ENCODE measurements around the gene PCDHA2. TPM values are rescaled to one million over a fixed set of nuclear protein-coding genes. Genes with fewer than 3 reads are reported as not detected.
"Not testable (repeated sequence)": the region's sequence is repeated elsewhere in the genome, so short reads cannot be mapped to it uniquely, and the experiment has no call there.

The PCDHA2 gene
- not detected in 2 replicates for total RNA-seq (2014; rRNA removed; shearing (Covaris generic))

- no peak for DNase-seq (ENCODE audit: low read depth in 1 of 2, low spot score in 2 of 2)
- Histone ChIP-seq H3K9me3 (replicated peaks) (peaks cover 9% of the 10 kb centered on the region), H3K27ac (no peak within 1 kb of the TSS), H3K4me1 (replicated peaks) (no peaks in the 10 kb centered on the region), H3K4me3 (no peak within 1 kb of the TSS), H3K36me3 (no peaks in the 10 kb centered on the region), H3K27me3 (replicated peaks) (no peaks in the 10 kb centered on the region)
Measured at GRCh38 chr5:140794595-140795258, at the start of gene PCDHA2. Gene PCDHA2, plus strand, starts transcription at chr5:140794852.

- Histone ChIP-seq H3K9me3 (replicated peaks) (peaks cover 15% of the 10 kb centered on the region), H3K4me3 (no peak overlapping the region), H3K4me1 (replicated peaks) (no peaks in the 10 kb centered on the region), H3K36me3 (no peaks in the 10 kb centered on the region), H3K27ac (no peak overlapping the region), H3K27me3 (replicated peaks) (no peaks in the 10 kb centered on the region)
- DNase-seq (ENCODE audit: low read depth in 1 of 2, low spot score in 2 of 2): no peak
Measured at GRCh38 chr5:140753561-140753960, 41.1 kb upstream of the PCDHA2 start.

DNA sequence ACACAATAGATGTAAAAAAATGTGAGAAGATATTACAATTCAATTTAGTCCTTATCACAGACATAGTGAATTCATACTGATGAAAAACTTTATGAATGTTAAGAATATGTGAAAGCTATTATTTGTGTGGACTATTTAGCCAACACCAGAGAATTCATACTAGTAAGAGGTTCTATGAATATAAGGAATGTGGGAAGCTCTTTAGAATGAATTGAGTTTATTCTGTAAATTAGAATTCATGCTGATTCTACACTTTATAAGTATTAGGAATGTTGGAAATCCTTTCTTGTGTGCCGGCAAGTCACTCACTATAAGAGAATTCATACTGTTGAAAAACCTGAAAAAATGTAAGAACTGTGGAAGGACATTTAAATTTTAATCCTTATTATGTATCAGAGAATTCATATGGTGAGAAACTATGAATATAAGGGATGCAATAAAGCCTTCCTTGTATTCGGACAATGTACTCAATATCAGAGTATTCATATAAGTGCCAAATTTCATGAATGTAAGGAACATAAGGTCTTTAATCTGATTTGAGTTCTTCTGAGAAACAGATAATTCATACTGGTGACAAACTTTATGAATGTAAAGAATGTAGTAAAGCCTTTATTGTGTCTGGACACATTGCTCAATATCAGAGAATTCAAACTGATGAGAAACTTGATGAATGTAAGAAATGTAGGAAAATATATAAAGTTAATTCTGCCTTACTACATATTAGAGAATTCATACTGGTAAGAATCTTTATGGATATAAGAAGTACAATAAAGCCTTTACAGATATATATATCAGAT is 30.3 kb upstream of the PCDHA2 start:
- H3K4me1 ChIP-seq (replicated peaks): no peaks in the 10 kb centered on the region

GRCh38 chr5:140767444-140767843 is 27.2 kb upstream of the PCDHA2 start:
- Histone ChIP-seq H3K27me3 (replicated peaks) (no peaks in the 10 kb centered on the region), H3K4me1 (replicated peaks) (no peaks in the 10 kb centered on the region), H3K36me3 (no peaks in the 10 kb centered on the region), H3K27ac (no peak overlapping the region), H3K9me3 (replicated peaks) (peaks cover 14% of the 10 kb centered on the region), H3K4me3 (no peak overlapping the region)
- DNase-seq (ENCODE audit: low read depth in 1 of 2, low spot score in 2 of 2): no peak

More for the DNA sequence above, 30.3 kb upstream of the PCDHA2 start:
- H3K9me3 ChIP-seq (replicated peaks): peaks cover 13% of the 10 kb centered on the region
- H3K27me3 ChIP-seq (replicated peaks): no peaks in the 10 kb centered on the region
- no peak for DNase-seq (ENCODE audit: low read depth in 1 of 2, low spot score in 2 of 2)
- H3K4me3 ChIP-seq: no peak overlapping the region
- H3K36me3 ChIP-seq: no peaks in the 10 kb centered on the region
- no peak overlapping the region for H3K27ac ChIP-seq

DNA sequence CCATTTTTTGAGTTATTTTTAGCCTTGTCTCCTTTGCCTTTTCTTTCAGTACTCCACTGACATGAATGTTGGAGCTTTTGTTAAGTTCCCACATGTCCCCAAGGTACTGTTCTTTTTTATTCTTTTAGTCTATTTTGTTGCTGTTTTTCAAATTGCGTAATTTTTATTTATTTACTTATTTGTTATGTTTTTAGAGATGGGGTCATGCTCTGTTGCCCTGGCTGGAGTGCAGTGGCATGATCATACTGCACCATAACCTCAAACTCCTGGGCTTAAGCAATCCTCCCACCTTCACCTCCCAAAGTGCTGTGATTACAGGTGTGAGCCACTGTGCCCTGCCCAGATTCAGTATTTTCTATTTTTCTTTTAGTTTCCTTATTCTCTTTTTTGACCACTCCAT is 14.1 kb upstream of the PCDHA2 start:
- Histone ChIP-seq H3K27ac (no peak overlapping the region), H3K36me3 (no peaks in the 10 kb centered on the region), H3K4me1 (replicated peaks) (no peaks in the 10 kb centered on the region), H3K4me3 (no peak overlapping the region), H3K9me3 (replicated peaks) (peaks cover 7% of the 10 kb centered on the region; the same call in 1 of the 2 replicates), H3K27me3 (replicated peaks) (no peaks in the 10 kb centered on the region)
- DNase-seq (ENCODE audit: low read depth in 1 of 2, low spot score in 2 of 2): no peak

- Histone ChIP-seq H3K4me3 (no peak within 1 kb of the TSS), H3K27ac (no peak within 1 kb of the TSS), H3K4me1 (replicated peaks) (no peaks in the 10 kb centered on the region), H3K27me3 (replicated peaks) (no peaks in the 10 kb centered on the region), H3K9me3 (replicated peaks) (peaks cover 25% of the 10 kb centered on the region), H3K36me3 (no peaks in the 10 kb centered on the region)
- no peak for DNase-seq (ENCODE audit: low read depth in 1 of 2, low spot score in 2 of 2)
Measured at GRCh38 chr5:140785905-140786686, 8.6 kb upstream of the PCDHA2 start, which contains the start of gene PCDHA1. Gene PCDHA1, plus strand, starts transcription at chr5:140786140.

DNA sequence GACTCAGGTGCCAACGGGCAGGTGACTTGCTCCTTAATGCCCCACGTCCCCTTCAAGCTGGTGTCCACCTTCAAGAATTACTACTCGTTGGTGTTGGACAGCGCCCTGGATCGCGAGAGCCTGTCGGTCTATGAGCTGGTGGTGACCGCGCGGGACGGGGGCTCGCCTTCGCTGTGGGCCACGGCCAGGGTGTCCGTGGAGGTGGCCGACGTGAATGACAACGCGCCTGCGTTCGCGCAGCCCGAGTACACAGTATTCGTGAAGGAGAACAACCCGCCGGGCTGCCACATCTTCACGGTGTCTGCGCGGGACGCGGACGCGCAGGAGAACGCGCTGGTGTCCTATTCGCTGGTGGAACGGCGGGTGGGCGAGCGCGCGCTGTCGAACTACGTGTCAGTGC is 7.2 kb upstream of the PCDHA2 start:
- not testable (repeated sequence) for H3K36me3 ChIP-seq; DNase-seq (ENCODE audit: low read depth in 1 of 2, low spot score in 2 of 2); H3K27ac ChIP-seq; H3K4me1 ChIP-seq (replicated peaks); H3K27me3 ChIP-seq (replicated peaks); H3K4me3 ChIP-seq
- H3K9me3 ChIP-seq (replicated peaks): peaks cover 25% of the 10 kb centered on the region

GRCh38 chr5:140787849-140788504 is 6.7 kb upstream of the PCDHA2 start:
- peaks cover 21% of the 10 kb centered on the region for H3K9me3 ChIP-seq (replicated peaks)
- H3K27ac ChIP-seq; DNase-seq (ENCODE audit: low read depth in 1 of 2, low spot score in 2 of 2); H3K4me3 ChIP-seq; H3K36me3 ChIP-seq; H3K27me3 ChIP-seq (replicated peaks); H3K4me1 ChIP-seq (replicated peaks): not testable (repeated sequence)

- H3K36me3 ChIP-seq: no peaks in the 10 kb centered on the region
- no peak for DNase-seq (ENCODE audit: low read depth in 1 of 2, low spot score in 2 of 2)
- H3K4me1 ChIP-seq (replicated peaks): no peaks in the 10 kb centered on the region
- no peaks in the 10 kb centered on the region for H3K27me3 ChIP-seq (replicated peaks)
- no peak overlapping the region for H3K4me3 ChIP-seq
- no peak overlapping the region for H3K27ac ChIP-seq
- peaks cover 19% of the 10 kb centered on the region for H3K9me3 ChIP-seq (replicated peaks)
Measured at GRCh38 chr5:140791089-140791488, 3.6 kb upstream of the PCDHA2 start.

DNA sequence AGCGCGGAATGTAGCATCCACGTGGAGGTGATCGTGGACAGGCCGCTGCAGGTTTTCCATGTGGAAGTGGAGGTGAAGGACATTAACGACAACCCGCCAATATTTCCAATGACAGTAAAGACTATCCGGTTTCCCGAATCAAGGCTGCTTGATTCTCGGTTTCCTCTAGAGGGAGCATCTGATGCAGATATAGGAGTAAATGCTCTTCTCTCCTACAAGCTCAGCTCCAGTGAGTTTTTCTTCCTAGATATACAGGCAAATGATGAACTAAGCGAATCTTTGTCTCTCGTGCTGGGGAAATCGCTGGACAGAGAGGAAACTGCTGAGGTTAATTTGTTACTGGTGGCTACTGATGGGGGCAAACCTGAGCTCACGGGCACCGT is 598 bp downstream of the PCDHA2 start:
- DNase-seq (ENCODE audit: low read depth in 1 of 2, low spot score in 2 of 2): no peak
- Histone ChIP-seq H3K36me3 (no peaks in the 10 kb centered on the region), H3K4me3 (no peak overlapping the region), H3K27me3 (replicated peaks) (no peaks in the 10 kb centered on the region), H3K9me3 (replicated peaks) (peaks cover 9% of the 10 kb centered on the region), H3K27ac (no peak overlapping the region), H3K4me1 (replicated peaks) (no peaks in the 10 kb centered on the region)

DNA sequence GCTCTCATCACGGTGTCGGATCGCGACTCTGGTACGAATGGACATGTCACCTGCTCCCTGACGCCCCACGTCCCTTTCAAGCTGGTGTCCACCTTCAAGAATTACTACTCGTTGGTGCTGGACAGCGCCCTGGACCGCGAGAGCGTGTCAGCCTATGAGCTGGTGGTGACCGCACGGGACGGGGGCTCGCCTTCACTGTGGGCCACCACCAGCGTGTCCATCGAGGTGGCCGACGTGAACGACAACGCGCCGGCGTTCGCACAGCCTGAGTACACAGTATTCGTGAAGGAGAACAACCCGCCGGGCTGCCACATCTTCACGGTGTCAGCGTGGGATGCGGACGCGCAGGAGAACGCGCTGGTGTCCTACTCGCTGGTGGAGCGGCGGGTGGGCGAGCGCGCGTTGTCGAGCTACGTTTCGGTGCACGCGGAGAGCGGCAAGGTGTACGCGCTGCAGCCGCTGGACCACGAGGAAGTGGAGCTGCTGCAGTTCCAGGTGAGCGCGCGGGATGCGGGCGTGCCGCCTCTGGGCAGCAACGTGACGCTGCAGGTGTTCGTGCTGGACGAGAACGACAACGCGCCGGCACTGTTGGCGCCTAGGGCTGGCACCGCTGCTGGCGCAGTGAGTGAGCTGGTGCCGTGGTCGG is 1.5 kb downstream of the PCDHA2 start:
- not testable (repeated sequence) for H3K4me3 ChIP-seq; H3K27me3 ChIP-seq (replicated peaks); H3K4me1 ChIP-seq (replicated peaks); H3K36me3 ChIP-seq; DNase-seq (ENCODE audit: low read depth in 1 of 2, low spot score in 2 of 2); H3K27ac ChIP-seq; H3K9me3 ChIP-seq (replicated peaks)

DNA sequence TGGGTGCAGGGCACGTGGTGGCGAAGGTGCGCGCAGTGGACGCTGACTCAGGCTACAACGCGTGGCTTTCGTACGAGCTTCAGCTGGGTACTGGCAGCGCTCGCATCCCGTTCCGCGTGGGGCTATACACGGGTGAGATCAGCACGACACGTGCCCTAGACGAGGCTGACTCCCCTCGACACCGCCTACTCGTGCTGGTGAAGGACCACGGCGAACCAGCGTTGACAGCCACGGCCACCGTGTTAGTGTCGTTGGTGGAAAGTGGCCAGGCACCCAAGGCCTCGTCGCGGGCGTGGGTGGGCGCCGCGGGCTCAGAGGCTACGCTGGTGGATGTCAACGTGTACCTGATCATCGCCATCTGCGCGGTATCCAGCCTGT is 2.1 kb downstream of the PCDHA2 start:
- Histone ChIP-seq H3K9me3 (replicated peaks) (peaks cover 12% of the 10 kb centered on the region), H3K4me3 (no peak overlapping the region), H3K36me3 (no peaks in the 10 kb centered on the region), H3K27ac (no peak overlapping the region), H3K27me3 (replicated peaks) (no peaks in the 10 kb centered on the region), H3K4me1 (replicated peaks) (no peaks in the 10 kb centered on the region)
- no peak for DNase-seq (ENCODE audit: low read depth in 1 of 2, low spot score in 2 of 2)

- Histone ChIP-seq H3K4me1 (replicated peaks) (no peaks in the 10 kb centered on the region), H3K27ac (no peak within 1 kb of the TSS), H3K27me3 (replicated peaks) (no peaks in the 10 kb centered on the region), H3K4me3 (no peak within 1 kb of the TSS), H3K9me3 (replicated peaks) (peaks cover 18% of the 10 kb centered on the region), H3K36me3 (no peaks in the 10 kb centered on the region)
- no peak for DNase-seq (ENCODE audit: low read depth in 1 of 2, low spot score in 2 of 2)
Measured at GRCh38 chr5:140800816-140801493, 6.3 kb downstream of the PCDHA2 start, which contains the start of gene PCDHA3. Gene PCDHA3, plus strand, starts transcription at chr5:140801057.

Data from SJSA1 (cell line).